Measurements from ENCODE around the gene TEX38.

- TF ChIP-seq EGR1 (IDR thresholded peaks at IDR 0.05; ENCODE audit: low read depth in 2 of 2) (no peak), GABPA (IDR thresholded peaks at IDR 0.05 in 1 of 2, conservative IDR thresholded peaks at IDR 0.05 in 1 of 2) (no peak)
Measured at GRCh38 chr1:46679789-46680573, 8.3 kb downstream of the TEX38 start.
